Fibroblast of upper back skin (primary cell): ENCODE data around the gene TFRC.
"Not testable (repeated sequence)": the region's sequence is repeated elsewhere in the genome, so short reads cannot be mapped to it uniquely, and the experiment has no call there.

Experiments used
- DNase-seq: peaks from one replicate; pipeline ENCODE4 v3.0.0-alpha.2; 2013

Gene TFRC

DNA sequence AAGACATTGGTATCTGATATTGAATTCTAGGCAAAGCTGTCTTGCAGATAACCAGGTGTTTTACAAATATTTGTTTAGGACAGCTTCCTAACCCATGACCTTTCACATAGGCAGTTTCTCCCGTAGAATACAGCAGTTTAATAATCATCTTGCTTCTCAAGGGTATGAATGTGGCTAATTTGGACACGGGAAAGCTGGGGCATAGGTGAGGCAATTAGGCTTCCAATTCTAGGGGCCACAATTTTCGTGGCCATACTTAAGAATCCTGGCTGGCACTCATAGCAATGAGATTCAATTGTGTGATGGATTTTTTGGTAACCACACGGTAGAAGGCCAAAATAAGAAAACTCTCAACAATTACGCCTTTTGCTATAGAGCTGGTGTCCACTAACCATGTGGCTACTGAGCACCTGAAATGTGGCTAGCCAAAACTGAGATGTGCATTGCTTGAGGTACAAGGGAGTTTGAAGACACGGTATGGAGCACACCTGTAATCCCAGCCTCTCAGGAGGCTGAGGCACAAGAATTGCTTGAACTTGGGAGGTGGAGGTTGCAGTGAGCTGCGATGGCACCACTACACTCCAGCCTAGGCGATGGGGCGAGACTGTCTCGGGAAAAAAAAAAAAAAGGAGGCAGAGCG is 34.4 kb downstream of the TFRC start:
- DNase-seq, result no peak

DNA sequence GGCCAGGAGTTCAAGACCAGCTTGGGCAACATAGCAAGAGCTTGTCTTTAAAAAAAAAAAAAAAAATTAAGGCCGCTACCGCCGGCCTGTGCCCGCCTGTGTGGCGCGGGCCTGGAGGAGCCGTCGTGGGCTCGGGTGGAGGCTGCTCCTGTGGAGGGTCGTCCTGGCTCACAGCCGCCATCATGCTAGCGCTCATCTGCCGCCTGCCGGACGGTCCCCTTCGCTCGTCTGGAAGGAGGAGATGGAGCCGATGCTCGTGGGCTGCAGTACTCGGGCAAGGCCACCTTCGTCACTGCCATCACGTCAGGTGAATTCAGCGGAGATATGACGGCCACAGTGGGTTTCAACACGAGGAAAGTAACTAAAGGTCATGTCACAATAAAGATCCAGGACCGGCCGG is 37.4 kb downstream of the TFRC start:
- no peak for DNase-seq

DNA sequence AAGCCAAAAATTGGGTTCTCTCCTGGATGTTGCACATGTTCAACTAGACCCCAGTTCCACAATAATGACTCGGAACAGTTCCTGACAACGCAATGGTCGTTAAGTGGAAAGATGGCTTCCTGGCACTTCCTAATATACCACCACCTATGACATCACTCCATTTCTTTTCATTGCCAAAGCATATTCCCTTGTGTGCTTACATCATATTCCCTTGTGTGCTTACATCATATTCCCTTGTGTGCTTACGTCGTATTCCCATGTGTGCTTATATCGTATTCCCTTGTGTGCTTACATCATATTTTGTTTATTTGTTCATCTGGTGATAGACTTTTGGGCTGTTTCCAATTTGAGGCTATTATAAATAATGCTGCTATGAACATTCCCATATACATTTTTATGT is 39.2 kb downstream of the TFRC start:
- no peak for DNase-seq

- no peak for DNase-seq
Measured at GRCh38 chr3:196039359-196039758, 42.5 kb downstream of the TFRC start.

- not testable (repeated sequence) for DNase-seq
Measured at GRCh38 chr3:196026059-196026458, 55.8 kb downstream of the TFRC start.

DNA sequence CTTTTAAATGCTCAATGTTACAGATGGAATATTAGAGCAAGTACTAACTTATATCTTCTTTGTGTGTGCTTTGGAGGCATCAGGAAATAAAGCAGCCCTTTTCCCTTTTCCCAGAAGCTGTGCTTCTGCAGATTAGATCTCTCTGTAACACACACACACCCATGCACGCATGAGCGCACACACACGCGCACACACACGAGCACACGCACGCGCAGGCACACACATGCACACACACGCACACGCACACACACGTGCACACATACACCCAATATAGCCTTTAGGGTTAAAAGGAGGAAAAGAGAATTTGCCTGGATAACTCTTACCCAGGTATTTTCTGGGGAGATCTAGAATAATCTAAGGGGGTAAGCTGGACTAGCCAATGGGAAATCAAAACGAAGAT is 56.9 kb downstream of the TFRC start:
- no peak for DNase-seq

DNA sequence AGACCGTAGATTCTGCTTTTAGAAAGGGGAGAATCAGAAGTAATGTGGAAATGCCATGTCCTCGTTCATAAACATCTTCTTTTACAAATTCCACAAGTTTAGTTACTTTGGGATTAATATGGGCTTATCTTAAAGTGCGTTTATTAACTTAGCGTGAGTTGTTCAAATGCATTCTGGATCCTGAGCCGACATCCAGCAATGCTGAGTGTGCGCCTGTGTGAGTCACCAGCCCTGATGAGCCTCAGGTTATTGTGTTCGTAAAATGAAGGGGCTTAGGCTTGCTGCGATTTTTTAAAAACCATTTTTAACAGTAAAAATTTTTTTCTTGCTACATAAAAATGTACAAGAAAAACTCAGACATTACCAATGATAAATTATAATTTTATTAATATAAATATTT is 57.9 kb downstream of the TFRC start:
- no peak for DNase-seq

DNA sequence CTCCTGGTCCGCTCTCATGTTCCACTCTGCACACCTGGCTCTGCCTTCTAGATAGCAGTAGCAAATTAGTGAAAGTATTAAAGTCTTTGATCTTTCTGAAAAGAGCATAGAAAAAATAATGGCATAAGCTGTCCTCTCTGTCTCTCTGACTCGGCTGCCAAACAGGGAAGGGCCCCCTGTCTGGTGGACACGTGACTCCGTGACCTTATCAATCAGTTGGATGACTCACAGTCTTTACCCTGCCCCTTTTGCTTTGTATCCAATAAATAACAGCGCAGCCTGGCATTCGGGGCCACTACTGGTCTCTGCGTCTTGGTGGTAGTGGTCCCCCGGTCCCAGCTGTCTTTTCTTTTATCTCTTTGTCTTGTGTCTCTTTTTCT is 59.4 kb downstream of the TFRC start:
- not testable (repeated sequence) for DNase-seq

GRCh38 chr3:196020373-196020772 is 61.5 kb downstream of the TFRC start:
- DNase-seq, result no peak

GRCh38 chr3:196019576-196019975 is 62.3 kb downstream of the TFRC start:
- DNase-seq, result not testable (repeated sequence)

DNA sequence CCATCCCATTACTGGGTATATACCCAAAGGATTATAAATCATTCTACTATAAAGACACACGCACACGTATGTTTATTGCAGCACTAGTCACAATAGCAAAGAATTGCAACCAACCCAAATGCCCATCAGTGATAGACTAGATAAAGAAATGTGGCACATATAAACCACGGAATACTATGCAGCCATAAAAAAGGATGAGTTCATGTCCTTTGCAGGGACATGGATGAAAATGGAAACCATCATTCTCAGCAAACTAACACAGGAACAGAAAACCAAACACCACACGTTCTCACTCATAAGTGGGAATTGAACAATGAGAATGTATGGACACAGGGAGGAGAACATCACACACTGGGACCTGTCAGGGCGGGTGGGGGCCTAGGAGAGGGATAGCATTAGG is 63.7 kb downstream of the TFRC start:
- not testable (repeated sequence) for DNase-seq

- DNase-seq, result peak; percentile 63
Measured at GRCh38 chr3:196016485-196016884, 65.4 kb downstream of the TFRC start.

- no peak for DNase-seq
Measured at GRCh38 chr3:196016059-196016458, 65.8 kb downstream of the TFRC start.

DNA sequence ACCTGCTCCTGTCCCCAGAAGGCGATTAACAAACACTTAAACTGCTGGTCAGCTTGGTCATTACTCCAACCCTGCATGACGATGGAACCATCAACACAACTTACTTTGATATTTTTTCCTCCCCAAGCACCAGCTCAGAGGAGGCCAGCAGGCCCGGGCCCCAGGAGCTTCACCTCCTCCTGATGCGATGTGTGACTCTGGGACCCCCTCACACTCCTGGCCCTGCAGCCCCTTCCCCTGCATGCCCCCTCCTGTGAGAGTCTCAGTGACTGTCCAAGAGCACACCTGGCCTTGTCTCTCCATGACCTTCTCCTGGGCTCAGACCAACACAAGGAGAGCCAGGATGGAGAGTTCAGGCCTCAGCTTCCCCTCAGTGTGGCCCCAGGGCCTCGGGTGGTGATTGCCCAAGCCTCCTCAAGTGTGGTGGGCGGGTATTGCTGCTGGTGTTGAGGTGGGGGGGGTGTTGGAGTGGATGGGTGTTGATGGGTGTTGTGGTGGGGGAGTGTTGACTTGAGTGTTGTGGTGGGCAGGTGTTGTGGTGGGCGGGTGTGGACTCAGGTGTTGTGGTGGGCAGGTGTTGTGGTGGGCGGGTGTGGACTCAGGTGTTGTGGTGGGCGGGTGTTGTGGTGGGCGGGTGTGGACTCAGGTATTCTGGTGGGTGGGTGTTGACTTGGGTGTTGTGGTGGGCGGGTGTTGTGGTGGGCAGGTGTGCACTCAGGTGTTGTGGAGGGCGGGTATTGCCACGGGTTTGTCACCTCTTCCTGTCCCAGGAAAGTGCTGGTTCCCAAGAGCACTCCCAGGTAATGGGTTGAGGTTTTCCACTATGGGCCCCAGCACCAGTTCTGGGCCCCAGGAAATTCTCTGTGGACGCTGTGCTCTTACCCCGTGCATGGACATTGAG is 68.1 kb downstream of the TFRC start:
- DNase-seq, result no peak

DNA sequence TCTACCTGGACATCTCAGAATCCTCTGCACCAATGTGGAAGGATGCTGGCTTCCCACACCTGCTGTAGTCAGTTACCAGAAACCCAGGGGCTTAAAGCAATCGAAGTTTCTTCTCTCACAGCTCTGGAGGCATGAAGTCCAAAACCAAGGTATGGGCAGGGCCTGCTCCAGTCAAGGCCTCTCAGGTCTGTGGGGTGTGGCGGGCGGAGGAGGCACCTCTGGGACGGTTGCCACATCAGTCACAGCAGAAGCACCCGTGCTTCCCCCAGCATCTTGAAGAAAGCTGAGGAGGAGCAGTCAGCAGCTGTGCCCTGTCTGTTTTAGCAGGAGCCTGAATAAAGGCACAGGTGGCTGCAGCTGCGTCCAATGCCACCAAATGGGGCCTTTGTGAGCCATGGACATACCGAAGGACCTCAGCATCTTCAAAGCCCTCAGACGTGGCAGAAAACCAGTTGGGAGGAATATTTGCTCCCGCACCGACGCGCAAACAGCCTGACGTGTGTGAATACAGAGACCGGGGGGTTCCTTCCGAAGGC is 68.9 kb downstream of the TFRC start:
- no peak for DNase-seq

- DNase-seq, result peak; percentile 20
Measured at GRCh38 chr3:196012481-196012880, 69.4 kb downstream of the TFRC start.

DNA sequence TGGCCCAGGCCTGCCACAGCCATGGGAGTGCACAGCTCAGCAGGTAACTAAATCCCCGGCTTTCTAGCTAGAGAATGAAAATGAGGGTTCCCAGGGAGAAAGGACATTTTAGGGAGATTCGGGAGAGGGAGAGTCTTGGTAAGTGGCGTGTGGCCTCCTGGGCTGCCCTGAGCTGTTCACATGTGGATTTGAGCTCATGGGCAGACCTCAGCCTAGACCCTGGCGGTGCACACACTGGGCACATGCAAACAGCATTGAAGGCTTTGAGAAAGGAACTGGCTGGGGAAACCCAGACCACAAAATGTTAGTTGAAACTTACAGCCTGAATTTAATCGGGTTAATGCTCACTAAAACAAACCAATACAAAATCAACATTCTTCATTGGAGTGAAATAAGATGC is 72.4 kb downstream of the TFRC start:
- DNase-seq, result no peak

DNA sequence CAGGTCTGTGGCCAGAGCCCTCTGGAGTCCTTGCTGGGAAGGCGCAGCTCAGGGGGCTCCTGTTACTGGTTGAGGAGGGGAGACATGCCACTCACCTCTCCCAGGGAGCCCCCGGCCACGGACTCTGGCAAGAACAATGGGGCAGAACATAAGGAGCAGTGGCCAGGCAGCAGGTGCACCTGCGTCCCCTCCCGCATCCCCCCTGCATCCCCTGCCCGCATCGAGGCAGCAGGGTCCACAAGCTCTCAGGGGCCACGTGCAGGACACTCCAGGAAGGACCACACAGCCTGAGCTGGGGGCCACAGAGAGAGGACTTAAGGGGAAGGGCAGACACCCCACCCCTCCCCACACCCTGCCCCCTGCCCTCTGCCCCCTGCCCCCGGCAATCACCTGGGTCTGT is 73.0 kb downstream of the TFRC start:
- no peak for DNase-seq

- no peak for DNase-seq
Measured at GRCh38 chr3:196008387-196008786, 73.5 kb downstream of the TFRC start.

- DNase-seq, result no peak
Measured at GRCh38 chr3:196007744-196008335, 74.0 kb downstream of the TFRC start.

GRCh38 chr3:196005338-196005737 is 76.6 kb downstream of the TFRC start:
- not testable (repeated sequence) for DNase-seq

- not testable (repeated sequence) for DNase-seq
Measured at GRCh38 chr3:196004359-196005052, 77.4 kb downstream of the TFRC start.

DNA sequence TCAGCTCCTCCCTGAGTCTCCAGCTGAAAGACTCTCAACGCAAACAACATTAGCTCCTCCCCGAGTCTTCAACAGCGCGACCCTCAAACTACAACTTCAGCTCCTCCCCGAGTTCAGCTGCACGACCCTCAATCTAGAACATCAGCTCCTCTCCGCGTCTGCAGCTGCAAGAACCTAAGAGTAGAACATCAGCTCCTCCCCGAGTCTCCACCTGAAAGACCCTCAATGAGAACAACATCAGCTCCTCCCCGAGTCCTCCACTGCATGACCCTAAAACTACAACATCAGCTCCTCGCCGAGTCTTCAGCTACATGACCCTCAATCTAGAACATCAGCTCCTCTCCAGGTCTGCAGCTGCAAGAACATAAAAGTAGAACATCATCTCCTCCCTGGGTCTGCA is 78.3 kb downstream of the TFRC start:
- no peak for DNase-seq
